GM18951 (cell line): ENCODE measurements around the gene ZBTB48.
"Not testable (repeated sequence)": the region's sequence is repeated elsewhere in the genome, so short reads cannot be mapped to it uniquely, and the experiment has no call there.

Experiments
- POLR2A ChIP-seq: IDR thresholded peaks from 4 replicates; pipeline ENCODE4 v1.6.1; 2011; ENCODE audit warnings: mild to moderate bottlenecking; ENCODE audit not compliant: insufficient read length, insufficient read depth; ENCODE audit errors: extremely low read depth
- in situ Hi-C: fragments of 300-500 bp; cut with MboI; formaldehyde crosslinking; loops from one replicate; pipeline ENCODE4 v1.12.0; 2022; ENCODE audit warnings: low sequenced_read_pairs, mixed read lengths, inconsistent platforms; ENCODE audit not compliant: unreplicated experiment

Gene ZBTB48

DNA sequence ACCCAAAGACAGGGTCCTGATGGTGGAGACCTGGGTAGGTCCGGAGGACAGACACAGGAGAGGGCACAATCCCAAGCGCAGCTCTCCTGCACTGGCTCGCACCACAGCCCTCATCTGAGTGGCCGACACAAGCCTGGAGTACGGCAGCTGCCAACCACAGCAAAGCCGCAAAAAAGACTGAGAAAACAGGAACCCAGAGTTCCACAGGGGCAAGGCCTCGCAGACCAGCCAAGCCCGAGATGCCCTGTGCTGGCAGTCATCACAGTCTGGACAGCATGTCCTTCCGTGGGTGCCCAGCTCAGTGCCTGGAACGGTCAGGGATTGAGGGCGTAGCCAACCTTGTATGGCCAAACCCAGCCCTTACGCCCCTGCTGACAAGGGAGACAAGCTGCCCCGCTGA, 11.4 kb downstream of the ZBTB48 start:
- in situ Hi-C loops, result no loop called here
- no peak for TF ChIP-seq POLR2A

DNA sequence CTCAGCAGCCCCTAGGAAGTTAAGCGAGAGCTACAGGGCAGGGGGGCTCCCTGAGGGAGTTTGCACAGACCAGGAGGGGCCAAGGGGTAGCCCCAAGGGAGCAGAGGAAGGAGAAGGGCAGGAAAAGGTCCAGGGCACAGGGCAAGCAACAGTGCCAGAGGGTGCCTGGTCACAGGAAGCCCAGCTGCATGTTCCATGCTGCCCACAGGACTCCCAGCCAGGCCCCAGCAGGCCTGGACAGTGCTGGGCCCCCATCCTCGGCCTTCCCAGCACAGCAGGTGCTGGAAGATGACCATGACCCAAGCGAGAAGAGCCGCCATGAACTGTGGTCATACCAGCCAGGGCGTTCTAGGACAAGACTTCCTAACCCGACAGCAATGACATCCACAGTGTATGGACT, 11.8 kb downstream of the ZBTB48 start:
- in situ Hi-C loops, result no loop called here
- no peak for TF ChIP-seq POLR2A

GRCh38 chr1:6592441-6592840, 12.6 kb downstream of the ZBTB48 start:
- no peak for TF ChIP-seq POLR2A
- in situ Hi-C loops, result no loop called here

DNA sequence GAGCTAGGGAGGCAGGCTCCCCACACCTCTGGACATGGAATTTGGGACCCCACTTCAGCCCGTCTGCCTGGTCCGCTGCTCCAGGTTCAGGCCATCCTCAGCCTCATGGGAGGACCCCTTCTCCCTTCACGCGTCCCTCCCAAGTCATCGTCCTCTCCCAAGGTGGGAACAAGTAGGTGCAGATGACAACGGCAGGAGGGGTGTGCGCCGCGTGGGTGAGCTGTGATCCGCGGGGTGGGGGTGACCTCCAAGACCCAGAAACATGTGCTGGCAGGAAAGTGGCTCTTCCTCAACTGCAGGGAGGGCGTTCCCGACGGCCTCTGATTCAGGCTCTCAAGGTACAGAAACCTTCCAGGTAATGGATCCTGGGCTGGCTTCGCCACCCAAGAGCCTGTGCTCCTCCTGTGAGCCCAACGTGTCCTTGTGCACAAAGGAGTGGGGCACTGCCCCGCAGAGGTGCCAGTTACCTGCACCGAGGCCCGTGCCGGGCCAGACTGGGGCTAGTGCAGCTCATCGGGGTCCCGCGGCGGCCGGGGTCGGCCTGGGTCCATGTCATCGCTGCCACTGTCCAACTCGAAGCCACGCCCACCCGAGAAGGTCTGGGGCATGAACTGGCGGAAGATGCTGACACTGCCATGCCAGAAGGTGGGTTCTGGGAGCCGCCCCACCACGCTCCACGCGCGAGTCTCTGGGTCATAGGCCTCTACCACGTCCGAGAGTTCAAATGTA, 13.2 kb downstream of the ZBTB48 start:
- TF ChIP-seq POLR2A, result no peak
- in situ Hi-C loops, result no loop called here

DNA sequence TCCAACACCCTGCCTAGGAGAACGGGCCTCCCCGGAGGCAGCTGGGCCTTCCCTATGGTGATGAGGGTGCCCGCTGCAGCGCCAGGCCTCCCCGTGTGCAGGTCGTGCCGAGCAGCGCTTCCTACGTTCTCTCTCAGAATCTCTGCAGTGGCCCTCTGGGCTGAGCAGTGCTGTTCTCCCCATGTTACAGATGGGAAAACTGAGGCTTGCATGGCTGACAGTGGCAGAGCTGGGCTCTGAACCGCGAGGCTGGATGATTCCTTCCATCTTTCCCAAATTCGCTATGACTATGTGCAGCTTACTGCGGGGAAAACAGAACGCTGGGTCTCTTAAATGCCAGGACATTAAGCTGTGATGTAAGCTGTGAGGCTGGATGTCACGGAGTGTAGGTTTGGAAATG, 14.0 kb downstream of the ZBTB48 start:
- no peak for TF ChIP-seq POLR2A
- in situ Hi-C loops, result no loop called here

DNA sequence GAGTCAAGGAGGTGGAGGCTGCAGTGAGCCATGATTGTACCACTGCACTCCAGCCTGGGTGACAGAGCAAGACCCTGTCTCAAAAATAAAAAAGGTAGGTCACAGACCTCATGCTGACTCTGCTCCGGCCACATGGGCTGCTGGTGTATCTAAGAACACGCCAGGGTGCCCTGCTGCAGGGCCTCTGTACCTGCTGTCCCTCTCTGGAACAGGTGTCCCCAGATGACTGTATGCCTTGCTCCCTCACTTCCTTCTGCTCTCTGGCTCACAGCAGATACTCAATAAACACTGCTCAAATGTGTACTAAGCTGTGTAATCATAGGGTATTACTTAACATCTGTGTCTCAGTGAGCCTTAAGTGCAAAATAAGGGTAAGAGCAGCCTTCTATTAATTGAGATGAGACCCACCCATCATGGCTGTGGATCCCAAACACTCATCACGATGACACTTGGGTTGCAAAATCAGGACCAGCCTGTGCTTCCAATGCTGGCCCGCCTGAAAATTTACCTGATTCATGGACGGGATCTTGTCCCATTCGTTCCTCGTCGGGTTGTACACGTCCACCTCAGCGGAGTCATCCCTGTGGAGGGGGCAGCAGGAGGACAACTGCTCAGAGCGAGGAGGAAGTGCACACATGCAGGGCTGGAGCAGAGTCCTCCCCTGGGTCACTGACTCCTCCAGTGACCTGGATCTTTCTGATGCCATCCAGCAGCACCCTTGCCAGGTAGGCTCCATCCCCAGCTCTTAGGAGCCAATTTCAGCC, 15.4 kb downstream of the ZBTB48 start:
- TF ChIP-seq POLR2A, result no peak
- in situ Hi-C loops, result no loop called here

GRCh38 chr1:6596351-6596750, 16.6 kb downstream of the ZBTB48 start:
- TF ChIP-seq POLR2A, result no peak
- in situ Hi-C loops, result no loop called here

DNA sequence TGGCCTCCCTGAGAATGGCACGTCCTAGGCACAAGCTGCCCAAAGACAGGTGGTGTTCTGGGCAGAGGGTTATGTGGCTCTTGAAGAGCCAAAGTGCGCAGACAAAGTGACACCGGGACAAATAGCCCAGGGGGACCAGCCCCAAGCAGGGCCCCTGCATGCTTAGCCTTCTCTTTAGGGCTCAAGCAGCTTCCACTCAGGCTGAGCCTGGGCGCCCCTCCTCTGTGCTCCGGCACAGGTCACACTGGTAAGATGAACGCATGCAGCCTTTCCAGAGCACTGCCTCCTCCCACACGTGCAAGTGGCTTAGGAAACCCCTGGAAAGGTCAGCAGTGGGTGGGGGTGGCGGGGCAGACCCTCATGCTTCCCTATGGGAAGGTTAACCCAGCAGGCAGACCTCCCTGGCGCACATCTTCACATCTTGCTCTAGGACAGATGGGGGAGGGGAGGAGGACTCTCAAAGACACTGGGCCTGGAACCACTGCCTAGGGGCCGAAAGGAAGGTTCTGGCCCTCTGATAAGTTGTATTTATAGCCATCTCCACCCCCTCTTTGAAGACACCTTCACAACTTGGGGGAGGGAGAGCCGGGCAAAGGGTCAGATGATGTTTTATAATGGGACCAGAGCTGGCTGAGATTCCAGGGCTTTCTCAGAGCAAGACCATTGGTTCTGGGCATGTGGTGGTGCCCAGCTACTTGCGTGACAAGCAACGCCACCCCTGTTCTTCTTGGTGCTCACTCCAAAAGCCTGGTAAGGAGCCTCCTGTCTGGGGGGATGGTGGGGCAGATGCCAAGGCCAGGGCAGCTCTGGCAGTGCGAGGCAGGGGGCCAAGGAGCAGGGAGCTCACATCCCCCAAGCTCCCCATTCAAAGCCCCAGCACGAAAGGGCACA, 17.3 kb downstream of the ZBTB48 start:
- no peak for TF ChIP-seq POLR2A
- in situ Hi-C loops, result no loop called here

- in situ Hi-C loops, result no loop called here
Observed at GRCh38 chr1:6597777-6598131, 18.0 kb downstream of the ZBTB48 start.

GRCh38 chr1:6599141-6599975, 19.6 kb downstream of the ZBTB48 start:
- no peak for TF ChIP-seq POLR2A
- in situ Hi-C loops, result no loop called here

More at GRCh38 chr1:6597777-6598131, 18.0 kb downstream of the ZBTB48 start:
- no peak for TF ChIP-seq POLR2A

GRCh38 chr1:6599991-6600390, 20.2 kb downstream of the ZBTB48 start:
- in situ Hi-C loops, result not testable (repeated sequence)

- in situ Hi-C loops, result no loop called here
- TF ChIP-seq POLR2A, result no peak
Observed at GRCh38 chr1:6600410-6601048, 20.7 kb downstream of the ZBTB48 start.
